ENCODE data around the gene SSMEM1. TPM values are rescaled to one million over a fixed set of nuclear protein-coding genes. Genes with fewer than 3 reads are reported as not detected.

SSMEM1 gene
- total RNA-seq, 2 experiments from 2014 or later: not detected

DNA sequence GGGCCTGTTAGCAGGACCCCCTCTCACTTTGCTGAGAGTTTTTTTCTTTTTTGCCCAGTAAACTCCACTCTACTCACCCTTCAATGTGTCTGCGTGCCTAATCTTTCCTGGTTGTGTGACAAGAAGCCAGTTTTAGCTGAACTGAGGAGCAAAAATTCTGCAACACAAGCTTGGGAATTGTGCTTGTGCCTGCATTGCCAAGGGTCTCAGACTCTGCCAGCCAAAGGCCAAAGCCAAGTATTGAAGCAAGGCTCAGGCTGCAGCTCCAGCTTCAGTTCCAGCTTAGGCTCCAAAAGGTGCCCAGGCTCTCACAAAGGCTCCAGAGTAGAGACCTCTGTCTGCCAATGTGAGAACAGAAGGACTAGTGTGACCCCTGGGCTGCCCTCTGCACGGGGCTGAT is 54.8 kb downstream of the SSMEM1 start:
- intact Hi-C loops (cut with micrococcal nuclease): no loop called here
- H3K9me3 Mint-ChIP-seq: peaks cover 18% of the 10 kb centered on the region
- no peak for DNase-seq
- CTCF ChIA-PET: no interaction called here
- no peaks in the 10 kb centered on the region for H3K4me1 Mint-ChIP-seq (ENCODE audit: low read depth)
- no peak overlapping the region for H3K4me3 Mint-ChIP-seq
- no peak overlapping the region for H3K27ac Mint-ChIP-seq
- peaks cover 1% of the 10 kb centered on the region for H3K36me3 Mint-ChIP-seq (ENCODE audit: low read depth)
- H3K27me3 Mint-ChIP-seq (ENCODE audit: low read depth): no peaks in the 10 kb centered on the region

- H3K27ac Mint-ChIP-seq: no peak overlapping the region
These were observed 55.5 kb downstream of the SSMEM1 start for GRCh38 chr7:130263130-130263529.

More at GRCh38 chr7:130263130-130263529, 55.5 kb downstream of the SSMEM1 start:
- peaks cover 1% of the 10 kb centered on the region for H3K36me3 Mint-ChIP-seq (ENCODE audit: low read depth)
- H3K4me3 Mint-ChIP-seq: no peak overlapping the region
- intact Hi-C loops (cut with micrococcal nuclease): no loop called here
- H3K27me3 Mint-ChIP-seq (ENCODE audit: low read depth): no peaks in the 10 kb centered on the region
- CTCF ChIA-PET: no interaction called here
- H3K4me1 Mint-ChIP-seq (ENCODE audit: low read depth): no peaks in the 10 kb centered on the region
- peaks cover 15% of the 10 kb centered on the region for H3K9me3 Mint-ChIP-seq
- no peak for DNase-seq

Other genes with a start within 250 kb of the SSMEM1 start
- gene ZC3HC1, start 156.5 kb upstream of the SSMEM1 start, total RNA-seq: 10 to 100 TPM; 20.1 to 22.3 TPM
- 10 to 100 TPM; 11.6 to 12.9 TPM for gene KLHDC10, start 137.3 kb upstream of the SSMEM1 start, total RNA-seq
- gene TMEM209, start 2.5 kb upstream of the SSMEM1 start, total RNA-seq: 10 to 100 TPM; 36.0 to 37.3 TPM
- not detected for gene CPA2, start 59.0 kb downstream of the SSMEM1 start, total RNA-seq
- not detected for gene CPA4, start 85.3 kb downstream of the SSMEM1 start, total RNA-seq
- under 1 TPM; 0.74 to 0.88 TPM for gene CPA5, start 137.0 kb downstream of the SSMEM1 start, total RNA-seq
- gene CPA1, start 172.6 kb downstream of the SSMEM1 start, total RNA-seq: not detected
- gene CEP41, start 233.2 kb downstream of the SSMEM1 start, total RNA-seq: 10 to 100 TPM; 16.0 to 18.2 TPM

Data from activated naive CD4-positive, alpha-beta T cell treated with anti-CD3 and anti-CD28 coated beads for 36 hours (primary cell).